ENCODE data around the gene ATXN2L.

The ATXN2L gene

GRCh38 chr16:28846933-28847273 is 24.1 kb downstream of the ATXN2L start:
- H3K4me1 Mint-ChIP-seq, result peaks cover 28% of the 10 kb centered on the region
- H3K27ac Mint-ChIP-seq, result peak overlapping the region; percentile 85
- DNase-seq, result peak; percentile 22
- TF ChIP-seq, protein P1, sequence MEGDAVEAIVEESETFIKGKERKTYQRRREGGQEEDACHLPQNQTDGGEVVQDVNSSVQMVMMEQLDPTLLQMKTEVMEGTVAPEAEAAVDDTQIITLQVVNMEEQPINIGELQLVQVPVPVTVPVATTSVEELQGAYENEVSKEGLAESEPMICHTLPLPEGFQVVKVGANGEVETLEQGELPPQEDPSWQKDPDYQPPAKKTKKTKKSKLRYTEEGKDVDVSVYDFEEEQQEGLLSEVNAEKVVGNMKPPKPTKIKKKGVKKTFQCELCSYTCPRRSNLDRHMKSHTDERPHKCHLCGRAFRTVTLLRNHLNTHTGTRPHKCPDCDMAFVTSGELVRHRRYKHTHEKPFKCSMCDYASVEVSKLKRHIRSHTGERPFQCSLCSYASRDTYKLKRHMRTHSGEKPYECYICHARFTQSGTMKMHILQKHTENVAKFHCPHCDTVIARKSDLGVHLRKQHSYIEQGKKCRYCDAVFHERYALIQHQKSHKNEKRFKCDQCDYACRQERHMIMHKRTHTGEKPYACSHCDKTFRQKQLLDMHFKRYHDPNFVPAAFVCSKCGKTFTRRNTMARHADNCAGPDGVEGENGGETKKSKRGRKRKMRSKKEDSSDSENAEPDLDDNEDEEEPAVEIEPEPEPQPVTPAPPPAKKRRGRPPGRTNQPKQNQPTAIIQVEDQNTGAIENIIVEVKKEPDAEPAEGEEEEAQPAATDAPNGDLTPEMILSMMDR (IDR thresholded peaks at IDR 0.05), result no peak
- peaks cover 20% of the 10 kb centered on the region for H3K36me3 Mint-ChIP-seq (ENCODE audit: low read depth)
- H3K9me3 Mint-ChIP-seq, result no peaks in the 10 kb centered on the region
- H3K4me3 Mint-ChIP-seq, result peak overlapping the region; percentile 98
- no peaks in the 10 kb centered on the region for H3K27me3 Mint-ChIP-seq (ENCODE audit: low read depth, poor library complexity)

GRCh38 chr16:28858421-28858820 is 35.6 kb downstream of the ATXN2L start:
- Mint-ChIP-seq H3K4me3 (no peak overlapping the region), H3K4me1 (peaks cover 5% of the 10 kb centered on the region), H3K9me3 (no peaks in the 10 kb centered on the region), H3K27ac (no peak overlapping the region), H3K27me3 (ENCODE audit: low read depth, poor library complexity) (peaks cover 5% of the 10 kb centered on the region), H3K36me3 (ENCODE audit: low read depth) (peaks cover 4% of the 10 kb centered on the region)
- TF ChIP-seq, protein P1 (IDR thresholded peaks at IDR 0.05), result no peak
- DNase-seq, result no peak

GRCh38 chr16:28859326-28859725 is 36.5 kb downstream of the ATXN2L start:
- Mint-ChIP-seq H3K36me3 (ENCODE audit: low read depth) (peaks cover 4% of the 10 kb centered on the region), H3K4me1 (peaks cover 10% of the 10 kb centered on the region), H3K9me3 (no peaks in the 10 kb centered on the region), H3K4me3 (no peak overlapping the region), H3K27me3 (ENCODE audit: low read depth, poor library complexity) (peaks cover 4% of the 10 kb centered on the region), H3K27ac (peak overlapping the region; percentile 36)
- DNase-seq, result no peak
- TF ChIP-seq, protein P1 (IDR thresholded peaks at IDR 0.05), result no peak

GRCh38 chr16:28863929-28864793 is 41.4 kb downstream of the ATXN2L start:
- Mint-ChIP-seq H3K27me3 (ENCODE audit: low read depth, poor library complexity) (peaks cover 6% of the 10 kb centered on the region), H3K9me3 (no peaks in the 10 kb centered on the region), H3K27ac (peak overlapping the region; percentile 100), H3K36me3 (ENCODE audit: low read depth) (peaks cover 19% of the 10 kb centered on the region), H3K4me1 (peaks cover 36% of the 10 kb centered on the region), H3K4me3 (peak overlapping the region; percentile 97)
- TF ChIP-seq, protein P1 (IDR thresholded peaks at IDR 0.05), result no peak
- peak; percentile 35 for DNase-seq

- Mint-ChIP-seq H3K9me3 (no peaks in the 10 kb centered on the region), H3K27ac (peak overlapping the region; percentile 95), H3K27me3 (ENCODE audit: low read depth, poor library complexity) (peaks cover 6% of the 10 kb centered on the region), H3K36me3 (ENCODE audit: low read depth) (peaks cover 28% of the 10 kb centered on the region), H3K4me1 (peaks cover 36% of the 10 kb centered on the region), H3K4me3 (peak overlapping the region; percentile 97)
- TF ChIP-seq, protein P1 (IDR thresholded peaks at IDR 0.05), result no peak
- no peak for DNase-seq
These were observed 42.3 kb downstream of the ATXN2L start for GRCh38 chr16:28865001-28865688.

Data from nephron progenitor cell (in vitro differentiated cells).